Upper lobe of left lung (tissue), 6 donors: ENCODE measurements around the gene SERPINH1. TPM values are rescaled to one million over a fixed set of nuclear protein-coding genes. Genes with fewer than 3 reads are reported as not detected.

ENCODE experiments used
- ATAC-seq, 2 donors: fragments of 200-7000 bp; cut with Tn5 transposase; one replicate each; pipeline ENCODE4 v1.9.1; 2022; ENCODE audit warnings: mild to moderate bottlenecking in 2 of 2, moderate library complexity in 2 of 2; ENCODE audit not compliant: low FRiP score in 2 of 2
- DNase-seq, 2 donors: peaks; one replicate each; pipeline ENCODE4 v3.0.0-alpha.2; 2019 to 2020
- H3K27ac ChIP-seq, 4 donors: fragments of 200-600 bp; sonication (generic); one replicate each; pipeline ENCODE4 v1.5.1; 2016 to 2019
- H3K27me3 ChIP-seq, 4 donors: fragments of 200-600 bp; sonication (generic); one replicate each; pipeline ENCODE4 v1.5.1; 2017 to 2019
- H3K36me3 ChIP-seq, 4 donors: fragments of 200-600 bp; sonication (generic); one replicate each; pipeline ENCODE4 v1.5.1; 2016 to 2019
- H3K4me1 ChIP-seq, 4 donors: fragments of 200-600 bp; sonication (generic); one replicate each; pipeline ENCODE4 v1.5.1; 2018 to 2019
- H3K4me3 ChIP-seq, 4 donors: fragments of 200-600 bp; sonication (generic); one replicate each; pipeline ENCODE4 v1.5.1; 2017 to 2019; ENCODE audit warnings: mild to moderate bottlenecking in 2 of 4, moderate library complexity in 1 of 4
- H3K9me3 ChIP-seq, 4 donors: fragments of 200-600 bp; sonication (generic); one replicate each; pipeline ENCODE4 v1.5.1; 2018 to 2019
- CTCF ChIP-seq, 6 experiments: fragments of 450-650 bp in 4 of 6; fragments of 200-600 bp in 2 of 6; sonication (generic) in 2 of 6; IDR thresholded peaks; one replicate each; pipeline ENCODE4 v1.5.1; 2016 to 2019; ENCODE audit warnings: antibody characterized with exemption in 6 of 6
- EP300 ChIP-seq, 4 donors: sonication (generic); formaldehyde crosslinking; IDR thresholded peaks; one replicate each; pipeline ENCODE4 v1.5.1; 2017; ENCODE audit warnings: antibody characterized with exemption in 4 of 4, control low read depth in 2 of 4
- POLR2A ChIP-seq, 4 donors: fragments of 450-650 bp; IDR thresholded peaks; one replicate each; pipeline ENCODE4 v1.5.1; 2016 to 2017; ENCODE audit warnings: antibody characterized with exemption in 4 of 4, mild to moderate bottlenecking in 2 of 4
- POLR2AphosphoS5 ChIP-seq, 2 donors: sonication (generic); formaldehyde crosslinking; IDR thresholded peaks; one replicate each; pipeline ENCODE4 v1.5.1; 2017; ENCODE audit warnings: antibody characterized with exemption in 2 of 2
- WGBS, 2 donors: methylation state at CpG; one replicate each; pipeline ENCODE4 v1.1.5; 2017 to 2018; 5-methylcytosine and 5-hydroxymethylcytosine counted together
- total RNA-seq, 6 donors: library from RNA; depleted of rRNA in 4 of 6; stranded (reverse); fragments of >200 nt in 4 of 6; gene quantifications; one replicate each; pipeline versions ENCODE4 v1.1.0 to v1.2.1, GENCODE V29; 2016 to 2021
- donor health status: DM: no; HTN: no; CAD: no; lungs with moderate emphysema.
- donor health status: DM: no; HTN: yes; CAD: no; lungs with severe emphysema.

SERPINH1 gene
- total RNA-seq, 6 donors from 2014 or later: 95.9 to 266 (median 145) TPM

- TF ChIP-seq POLR2AphosphoS5 (IDR thresholded peaks at IDR 0.05) (no peak), POLR2A (IDR thresholded peaks at IDR 0.05) (no peak), CTCF (IDR thresholded peaks at IDR 0.05) (no peak), EP300 (IDR thresholded peaks at IDR 0.05) (no peak)
- no peak overlapping the region for H3K4me3 ChIP-seq
- whole genome bisulfite sequencing, 2 donors: 86 to 93% methylated on average over 6 of the region's 6 CpGs
- no peaks in the 10 kb centered on the region for H3K9me3 ChIP-seq
- H3K27ac ChIP-seq: no peak overlapping the region
- H3K27me3 ChIP-seq: peaks cover 0 to 4% (median 0%) of the 10 kb centered on the region in 4 donors
- H3K4me1 ChIP-seq: peaks cover 8 to 22% (median 11%) of the 10 kb centered on the region in 4 donors
- no peak for ATAC-seq
- no peaks in the 10 kb centered on the region for H3K36me3 ChIP-seq
- DNase-seq: no peak
Observed at GRCh38 chr11:75588051-75588481, 26.0 kb downstream of the SERPINH1 start.

- no peak overlapping the region for H3K27ac ChIP-seq
- H3K9me3 ChIP-seq: no peaks in the 10 kb centered on the region
- WGBS, 2 donors: 87 to 90% methylated on average over 7 of the region's 7 CpGs
- H3K4me1 ChIP-seq: peaks cover 2 to 12% (median 9%) of the 10 kb centered on the region in 4 donors
- no peak for TF ChIP-seq POLR2A (IDR thresholded peaks at IDR 0.05)
- TF ChIP-seq CTCF (IDR thresholded peaks at IDR 0.05): no peak
- TF ChIP-seq POLR2AphosphoS5 (IDR thresholded peaks at IDR 0.05): no peak
- no peak for TF ChIP-seq EP300 (IDR thresholded peaks at IDR 0.05)
- no peaks in the 10 kb centered on the region for H3K27me3 ChIP-seq
- ATAC-seq: no peak
- H3K36me3 ChIP-seq: no peaks in the 10 kb centered on the region
- DNase-seq: no peak
- H3K4me3 ChIP-seq: no peak overlapping the region
Observed at GRCh38 chr11:75589051-75589450, 27.0 kb downstream of the SERPINH1 start.

GRCh38 chr11:75589933-75590332, 27.9 kb downstream of the SERPINH1 start:
- ATAC-seq: no peak
- no peak for DNase-seq
- H3K9me3 ChIP-seq: no peaks in the 10 kb centered on the region
- 68 to 85% methylated on average over 2 of the region's 2 CpGs for WGBS, 2 donors
- H3K4me1 ChIP-seq: peaks cover 0 to 7% (median 3%) of the 10 kb centered on the region in 4 donors
- H3K36me3 ChIP-seq: no peaks in the 10 kb centered on the region
- H3K4me3 ChIP-seq: no peak overlapping the region
- no peak for TF ChIP-seq POLR2A (IDR thresholded peaks at IDR 0.05)
- no peak overlapping the region for H3K27ac ChIP-seq
- H3K27me3 ChIP-seq: no peaks in the 10 kb centered on the region

GRCh38 chr11:75591371-75591770, 29.3 kb downstream of the SERPINH1 start:
- Histone ChIP-seq H3K9me3 (no peaks in the 10 kb centered on the region), H3K27me3 (no peaks in the 10 kb centered on the region), H3K4me1 (peaks cover 0 to 6% (median 0%) of the 10 kb centered on the region in 4 donors), H3K4me3 (no peak overlapping the region), H3K36me3 (no peaks in the 10 kb centered on the region), H3K27ac (no peak overlapping the region)
- TF ChIP-seq CTCF (IDR thresholded peaks at IDR 0.05) (no peak), EP300 (IDR thresholded peaks at IDR 0.05) (no peak), POLR2A (IDR thresholded peaks at IDR 0.05) (no peak), POLR2AphosphoS5 (IDR thresholded peaks at IDR 0.05) (no peak)
- ATAC-seq: no peak
- 81 to 94% methylated on average over 5 to 7 of the region's 8 CpGs for WGBS, 2 donors
- no peak for DNase-seq

GRCh38 chr11:75591966-75592365, 29.9 kb downstream of the SERPINH1 start:
- no peaks in the 10 kb centered on the region for H3K9me3 ChIP-seq
- no peak overlapping the region for H3K4me3 ChIP-seq
- 68 to 75% methylated on average over 6 of the region's 6 CpGs for WGBS, 2 donors
- no peak for TF ChIP-seq EP300 (IDR thresholded peaks at IDR 0.05)
- no peak for TF ChIP-seq POLR2AphosphoS5 (IDR thresholded peaks at IDR 0.05)
- TF ChIP-seq POLR2A (IDR thresholded peaks at IDR 0.05): no peak
- no peak for TF ChIP-seq CTCF (IDR thresholded peaks at IDR 0.05)
- H3K4me1 ChIP-seq: peaks cover 0 to 6% (median 0%) of the 10 kb centered on the region in 4 donors
- no peak for ATAC-seq
- no peaks in the 10 kb centered on the region for H3K36me3 ChIP-seq
- DNase-seq: no peak
- no peaks in the 10 kb centered on the region for H3K27me3 ChIP-seq
- no peak overlapping the region for H3K27ac ChIP-seq
